Measurements from ENCODE around the gene VAT1.

The VAT1 gene

GRCh38 chr17:42971589-42971988 lies 50.6 kb downstream of the VAT1 start:
- no peak for DNase-seq

- no peak for DNase-seq
Measured at GRCh38 chr17:42969001-42969581, 53.1 kb downstream of the VAT1 start.

- no peak for DNase-seq
Measured at GRCh38 chr17:42967925-42968324, 54.3 kb downstream of the VAT1 start.

All from NCI-H526 treated with DMSO at 0.1 percent for 48 hours (cell line).